Astrocyte (in vitro differentiated cells and primary cell): Measurements from ENCODE around the gene SLC19A1. TPM values are rescaled to one million over a fixed set of nuclear protein-coding genes. Genes with fewer than 3 reads are reported as not detected.

Experiments
- DNase-seq: peaks from one replicate; pipeline ENCODE4 v3.0.0-alpha.2; 2010; ENCODE audit warnings: low read depth
- FAIRE-seq: peaks from 2 replicates; lab custom pipeline; 2011; peaks lifted over from hg19 to GRCh38; lab: Jason Lieb, UNC
- H2AFZ ChIP-seq: 2 replicates; pipeline ENCODE4 v1.6.0; 2012; ENCODE audit warnings: low read depth, low read length, inconsistent platforms
- H3K27ac ChIP-seq: 2 replicates; pipeline ENCODE4 v1.5.1; 2011; ENCODE audit warnings: low read depth, low read length, inconsistent platforms
- H3K27me3 ChIP-seq: 2 replicates; pipeline ENCODE4 v1.6.0; 2011; ENCODE audit warnings: low read length, inconsistent platforms; ENCODE audit not compliant: insufficient read depth
- H3K36me3 ChIP-seq: 2 replicates; pipeline ENCODE4 v1.5.1; 2011; ENCODE audit warnings: low read length, inconsistent platforms; ENCODE audit not compliant: insufficient read depth
- H3K4me1 ChIP-seq: 2 replicates; pipeline ENCODE4 v1.5.1; 2011; ENCODE audit warnings: low read length, inconsistent platforms; ENCODE audit not compliant: insufficient read depth
- H3K4me2 ChIP-seq: 2 replicates; pipeline ENCODE4 v1.6.0; 2012; ENCODE audit warnings: low read length, inconsistent platforms
- H3K4me3 ChIP-seq: 2 replicates; pipeline ENCODE4 v1.5.1; 2011; ENCODE audit warnings: low read depth, mild to moderate bottlenecking, low read length, inconsistent platforms; ENCODE audit not compliant: insufficient read depth
- H3K79me2 ChIP-seq: 2 replicates; pipeline ENCODE4 v1.6.0; 2012; ENCODE audit warnings: mild to moderate bottlenecking, low read length, inconsistent platforms; ENCODE audit not compliant: insufficient read depth
- H3K9ac ChIP-seq: 2 replicates; pipeline ENCODE4 v1.6.0; 2012; ENCODE audit warnings: mild to moderate bottlenecking, low read length, inconsistent platforms
- H3K9me3 ChIP-seq: 2 replicates; pipeline ENCODE4 v1.5.1; 2012; ENCODE audit warnings: low read depth, mild to moderate bottlenecking, low read length, inconsistent platforms; ENCODE audit not compliant: insufficient read depth
- H4K20me1 ChIP-seq: 2 replicates; pipeline ENCODE4 v1.6.0; 2012; ENCODE audit warnings: low read length, inconsistent platforms; ENCODE audit not compliant: insufficient read depth
- H3K27ac Mint-ChIP-seq: one replicate; pipeline ENCODE4 v1.8.0; 2021; ENCODE audit warnings: mild to moderate bottlenecking, mixed read lengths; ENCODE audit not compliant: unreplicated experiment
- H3K27me3 Mint-ChIP-seq: one replicate; pipeline ENCODE4 v1.8.0; 2021; ENCODE audit warnings: low read depth, mixed read lengths; ENCODE audit not compliant: unreplicated experiment
- H3K36me3 Mint-ChIP-seq: one replicate; pipeline ENCODE4 v1.8.0; 2021; ENCODE audit warnings: low read depth, mixed read lengths; ENCODE audit not compliant: unreplicated experiment
- H3K4me1 Mint-ChIP-seq: one replicate; pipeline ENCODE4 v1.8.0; 2021; ENCODE audit warnings: low read depth, mixed read lengths; ENCODE audit not compliant: unreplicated experiment
- H3K4me3 Mint-ChIP-seq: one replicate; pipeline ENCODE4 v1.8.0; 2021; ENCODE audit warnings: mild to moderate bottlenecking, moderate library complexity, mixed read lengths; ENCODE audit not compliant: unreplicated experiment
- H3K9me3 Mint-ChIP-seq: one replicate; pipeline ENCODE4 v1.8.0; 2021; ENCODE audit warnings: mild to moderate bottlenecking, mixed read lengths; ENCODE audit not compliant: unreplicated experiment
- EZH2 ChIP-seq: IDR thresholded peaks from 2 replicates; pipeline ENCODE4 v1.6.1; 2012; ENCODE audit warnings: mild to moderate bottlenecking, low read length, inconsistent platforms; ENCODE audit not compliant: insufficient read depth
- total RNA-seq: library from RNA; stranded (reverse); gene quantifications from 2 replicates; pipeline ENCODE4 v1.2.1, GENCODE V29; 2021
- TF ChIP-seq, protein P1 (sequence below): IDR thresholded peaks from 2 replicates; pipeline ENCODE4 v1.5.1; 2011; ENCODE audit warnings: low read depth, mild to moderate bottlenecking, inconsistent platforms, low read length, moderate library complexity; ENCODE audit not compliant: insufficient read depth

The SLC19A1 gene
- total RNA-seq, 1 donor from 2014 or later = 11.7 TPM

DNA sequence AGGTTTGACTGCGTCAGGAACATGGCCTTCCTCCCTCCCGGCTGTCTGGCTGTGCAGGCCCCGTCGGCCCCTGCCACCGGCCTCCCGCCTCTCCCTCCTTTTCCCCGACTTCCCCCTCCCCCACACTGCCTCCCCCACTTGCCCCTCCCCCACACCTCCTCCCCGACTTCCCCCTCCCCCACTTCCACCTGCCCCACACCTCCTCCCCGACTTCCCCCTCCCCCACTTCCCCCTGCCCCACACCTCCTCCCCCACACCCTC, 52.6 kb downstream of the SLC19A1 start:
- Mint-ChIP-seq H3K9me3 (no peaks in the 10 kb centered on the region), H3K4me3 (no peak overlapping the region), H3K36me3 (peaks cover 5% of the 10 kb centered on the region), H3K4me1 (peaks cover 3% of the 10 kb centered on the region), H3K27me3 (no peaks in the 10 kb centered on the region), H3K27ac (no peak overlapping the region)
- H3K27ac ChIP-seq = no peak overlapping the region
- no peaks in the 10 kb centered on the region for H3K9me3 ChIP-seq
- H2AFZ ChIP-seq = no peak overlapping the region
- DNase-seq (no peak), FAIRE-seq (no peak)
- H4K20me1 ChIP-seq = no peaks in the 10 kb centered on the region
- H3K4me1 ChIP-seq = no peaks in the 10 kb centered on the region
- H3K36me3 ChIP-seq = no peaks in the 10 kb centered on the region
- H3K9ac ChIP-seq = no peak overlapping the region
- H3K4me3 ChIP-seq = no peak overlapping the region
- TF ChIP-seq, protein P1, sequence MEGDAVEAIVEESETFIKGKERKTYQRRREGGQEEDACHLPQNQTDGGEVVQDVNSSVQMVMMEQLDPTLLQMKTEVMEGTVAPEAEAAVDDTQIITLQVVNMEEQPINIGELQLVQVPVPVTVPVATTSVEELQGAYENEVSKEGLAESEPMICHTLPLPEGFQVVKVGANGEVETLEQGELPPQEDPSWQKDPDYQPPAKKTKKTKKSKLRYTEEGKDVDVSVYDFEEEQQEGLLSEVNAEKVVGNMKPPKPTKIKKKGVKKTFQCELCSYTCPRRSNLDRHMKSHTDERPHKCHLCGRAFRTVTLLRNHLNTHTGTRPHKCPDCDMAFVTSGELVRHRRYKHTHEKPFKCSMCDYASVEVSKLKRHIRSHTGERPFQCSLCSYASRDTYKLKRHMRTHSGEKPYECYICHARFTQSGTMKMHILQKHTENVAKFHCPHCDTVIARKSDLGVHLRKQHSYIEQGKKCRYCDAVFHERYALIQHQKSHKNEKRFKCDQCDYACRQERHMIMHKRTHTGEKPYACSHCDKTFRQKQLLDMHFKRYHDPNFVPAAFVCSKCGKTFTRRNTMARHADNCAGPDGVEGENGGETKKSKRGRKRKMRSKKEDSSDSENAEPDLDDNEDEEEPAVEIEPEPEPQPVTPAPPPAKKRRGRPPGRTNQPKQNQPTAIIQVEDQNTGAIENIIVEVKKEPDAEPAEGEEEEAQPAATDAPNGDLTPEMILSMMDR = no peak
- TF ChIP-seq EZH2 = no peak
- H3K27me3 ChIP-seq = no peaks in the 10 kb centered on the region
- no peaks in the 10 kb centered on the region for H3K79me2 ChIP-seq
- H3K4me2 ChIP-seq = no peak overlapping the region

DNA sequence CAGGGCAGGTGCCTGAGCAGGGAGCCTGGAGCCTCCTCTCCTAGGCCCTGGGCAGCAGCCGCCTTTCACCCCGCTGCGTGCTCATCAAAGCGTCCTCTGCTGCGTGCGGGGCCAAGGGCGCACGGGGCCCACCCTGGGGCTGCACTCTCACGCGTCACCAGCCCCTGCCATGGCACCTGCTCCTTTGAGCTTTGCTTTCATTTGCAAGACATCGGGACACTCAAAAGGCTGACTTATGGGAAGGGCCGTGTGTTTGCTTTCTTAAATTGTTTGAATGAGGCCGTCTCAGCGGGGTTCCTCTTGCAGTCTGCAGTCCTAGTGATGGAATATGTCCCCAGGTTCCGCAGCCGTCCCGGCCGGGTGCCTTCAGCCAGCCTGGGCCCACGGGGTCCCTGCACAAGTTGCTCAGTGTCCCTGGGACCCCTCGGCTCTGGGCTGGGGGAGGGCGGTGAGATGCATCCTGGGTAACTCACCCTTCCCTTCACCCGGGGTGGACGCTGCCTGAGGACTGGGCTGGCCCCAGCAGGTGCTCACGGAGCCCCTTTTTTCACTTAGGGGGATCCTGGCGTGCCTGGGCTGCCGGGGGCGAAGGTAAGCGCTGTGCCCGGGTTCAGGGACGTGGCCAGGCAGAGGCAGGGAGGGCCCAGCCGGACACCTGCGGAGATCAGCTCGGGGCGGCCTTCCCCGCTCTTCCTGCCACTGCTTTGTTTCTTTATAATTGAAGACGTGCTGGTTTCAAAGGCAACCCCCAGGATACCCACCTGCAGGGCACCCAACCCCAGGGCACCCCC, 53.1 kb downstream of the SLC19A1 start:
- H2AFZ ChIP-seq = no peak overlapping the region
- H3K79me2 ChIP-seq = no peaks in the 10 kb centered on the region
- TF ChIP-seq, protein P1 = no peak
- no peak for TF ChIP-seq EZH2
- H3K27me3 ChIP-seq = no peaks in the 10 kb centered on the region
- Mint-ChIP-seq H3K27ac (no peak overlapping the region), H3K36me3 (peaks cover 5% of the 10 kb centered on the region), H3K9me3 (no peaks in the 10 kb centered on the region), H3K4me3 (no peak overlapping the region), H3K27me3 (no peaks in the 10 kb centered on the region), H3K4me1 (peaks cover 3% of the 10 kb centered on the region)
- H3K9ac ChIP-seq = no peak overlapping the region
- H3K9me3 ChIP-seq = no peaks in the 10 kb centered on the region
- H3K27ac ChIP-seq = no peak overlapping the region
- DNase-seq (no peak), FAIRE-seq (no peak)
- H3K4me3 ChIP-seq = no peak overlapping the region
- H3K4me2 ChIP-seq = no peak overlapping the region
- H3K36me3 ChIP-seq = no peaks in the 10 kb centered on the region
- H4K20me1 ChIP-seq = no peaks in the 10 kb centered on the region
- H3K4me1 ChIP-seq = no peaks in the 10 kb centered on the region

DNA sequence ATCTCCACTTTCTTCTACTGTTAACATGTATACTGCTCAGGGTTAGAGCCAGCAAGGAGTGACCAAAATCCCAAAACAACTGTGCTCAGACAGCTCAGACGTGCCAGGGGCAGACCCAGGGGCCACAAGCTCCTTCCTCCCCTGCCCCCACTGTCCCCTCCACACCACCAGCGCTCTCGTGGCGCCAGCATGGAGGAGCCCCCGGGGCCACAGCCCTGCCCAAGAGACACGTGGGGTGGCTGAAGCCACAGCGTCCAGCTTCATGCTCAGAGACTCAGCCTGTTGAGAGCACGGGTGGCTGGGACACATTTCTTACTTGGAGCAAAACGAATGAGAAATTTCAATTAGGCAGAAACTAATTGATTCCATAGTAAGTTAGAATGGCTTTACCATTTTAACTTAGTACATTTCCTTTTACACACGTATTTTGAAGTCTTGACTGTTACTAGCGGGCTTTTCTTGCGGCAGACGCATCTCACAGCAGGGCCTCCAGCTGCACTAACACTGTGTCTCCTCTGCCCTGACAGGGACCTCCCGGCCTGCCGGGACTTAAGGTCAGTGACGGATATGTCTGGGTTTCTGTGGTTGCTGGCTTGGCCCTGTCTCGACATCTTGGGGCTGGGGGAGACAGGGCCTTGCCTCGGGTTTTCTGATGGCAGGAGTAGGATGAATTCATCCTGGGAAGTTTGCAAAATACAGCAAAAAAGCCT, 54.2 kb downstream of the SLC19A1 start:
- Mint-ChIP-seq H3K9me3 (no peaks in the 10 kb centered on the region), H3K36me3 (peaks cover 5% of the 10 kb centered on the region), H3K4me3 (no peak overlapping the region), H3K27me3 (no peaks in the 10 kb centered on the region), H3K4me1 (peaks cover 3% of the 10 kb centered on the region), H3K27ac (no peak overlapping the region)
- Histone ChIP-seq H3K27me3 (no peaks in the 10 kb centered on the region), H3K9me3 (no peaks in the 10 kb centered on the region), H3K4me2 (no peak overlapping the region), H4K20me1 (no peaks in the 10 kb centered on the region), H3K27ac (no peak overlapping the region), H3K4me3 (no peak overlapping the region), H3K9ac (no peak overlapping the region), H3K36me3 (no peaks in the 10 kb centered on the region), H3K4me1 (no peaks in the 10 kb centered on the region), H2AFZ (no peak overlapping the region), H3K79me2 (no peaks in the 10 kb centered on the region)
- TF ChIP-seq, protein P1 = no peak
- TF ChIP-seq EZH2 = no peak
- no peak for DNase-seq
- no peak for FAIRE-seq
